ENCODE results near the gene C11orf54.

The C11orf54 gene

DNA sequence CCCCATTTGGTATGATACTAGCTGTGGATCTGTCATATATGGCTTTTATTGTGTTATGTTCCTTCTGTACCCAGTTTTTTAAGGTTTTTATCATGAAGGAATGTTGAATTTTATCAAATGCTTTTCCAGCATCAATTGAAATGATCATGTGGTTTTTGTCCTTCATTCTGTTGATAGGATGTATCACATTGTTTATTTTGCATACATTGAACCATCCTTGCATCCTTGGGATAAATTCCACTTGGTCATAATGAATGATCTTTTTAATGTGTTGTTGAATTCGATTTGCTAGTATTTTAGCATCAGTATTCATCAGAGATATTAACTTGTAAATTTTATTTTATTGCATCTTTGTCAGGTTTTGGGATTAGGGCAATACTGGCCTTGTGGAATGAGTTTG is 31.2 kb upstream of the C11orf54 start:
- TF ChIP-seq, protein P1, sequence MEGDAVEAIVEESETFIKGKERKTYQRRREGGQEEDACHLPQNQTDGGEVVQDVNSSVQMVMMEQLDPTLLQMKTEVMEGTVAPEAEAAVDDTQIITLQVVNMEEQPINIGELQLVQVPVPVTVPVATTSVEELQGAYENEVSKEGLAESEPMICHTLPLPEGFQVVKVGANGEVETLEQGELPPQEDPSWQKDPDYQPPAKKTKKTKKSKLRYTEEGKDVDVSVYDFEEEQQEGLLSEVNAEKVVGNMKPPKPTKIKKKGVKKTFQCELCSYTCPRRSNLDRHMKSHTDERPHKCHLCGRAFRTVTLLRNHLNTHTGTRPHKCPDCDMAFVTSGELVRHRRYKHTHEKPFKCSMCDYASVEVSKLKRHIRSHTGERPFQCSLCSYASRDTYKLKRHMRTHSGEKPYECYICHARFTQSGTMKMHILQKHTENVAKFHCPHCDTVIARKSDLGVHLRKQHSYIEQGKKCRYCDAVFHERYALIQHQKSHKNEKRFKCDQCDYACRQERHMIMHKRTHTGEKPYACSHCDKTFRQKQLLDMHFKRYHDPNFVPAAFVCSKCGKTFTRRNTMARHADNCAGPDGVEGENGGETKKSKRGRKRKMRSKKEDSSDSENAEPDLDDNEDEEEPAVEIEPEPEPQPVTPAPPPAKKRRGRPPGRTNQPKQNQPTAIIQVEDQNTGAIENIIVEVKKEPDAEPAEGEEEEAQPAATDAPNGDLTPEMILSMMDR (IDR thresholded peaks at IDR 0.05; ENCODE audit: control insufficient read depth, insufficient read depth, low read depth, low read length, missing control alignments), result no peak
- no peak overlapping the region for H3K4me3 ChIP-seq (ENCODE audit: control insufficient read depth, low read depth, low read length)
- no peak for DNase-seq (ENCODE audit: low read depth)

DNA sequence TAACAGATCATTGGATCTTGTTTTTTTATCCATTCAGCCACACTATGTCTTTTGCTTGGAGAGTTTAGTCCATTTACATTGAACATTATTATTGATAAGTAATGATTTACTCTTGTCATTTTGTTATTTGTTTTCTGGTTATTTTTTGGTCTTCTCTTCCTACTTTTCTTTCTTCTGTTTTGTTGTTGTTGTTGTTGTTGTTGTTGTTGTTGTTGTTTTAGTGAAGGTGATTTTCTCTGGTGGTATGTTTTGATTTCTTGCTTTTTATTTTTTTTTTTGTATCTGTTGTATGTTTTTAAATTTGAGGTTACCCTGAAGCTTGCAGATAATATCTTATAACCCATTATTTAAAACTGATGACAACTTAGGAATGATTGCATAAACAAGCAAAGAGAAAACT is 28.8 kb upstream of the C11orf54 start:
- DNase-seq (ENCODE audit: low read depth), result no peak
- TF ChIP-seq, protein P1 (IDR thresholded peaks at IDR 0.05; ENCODE audit: control insufficient read depth, insufficient read depth, low read depth, low read length, missing control alignments), result no peak
- no peak overlapping the region for H3K4me3 ChIP-seq (ENCODE audit: control insufficient read depth, low read depth, low read length)

DNA sequence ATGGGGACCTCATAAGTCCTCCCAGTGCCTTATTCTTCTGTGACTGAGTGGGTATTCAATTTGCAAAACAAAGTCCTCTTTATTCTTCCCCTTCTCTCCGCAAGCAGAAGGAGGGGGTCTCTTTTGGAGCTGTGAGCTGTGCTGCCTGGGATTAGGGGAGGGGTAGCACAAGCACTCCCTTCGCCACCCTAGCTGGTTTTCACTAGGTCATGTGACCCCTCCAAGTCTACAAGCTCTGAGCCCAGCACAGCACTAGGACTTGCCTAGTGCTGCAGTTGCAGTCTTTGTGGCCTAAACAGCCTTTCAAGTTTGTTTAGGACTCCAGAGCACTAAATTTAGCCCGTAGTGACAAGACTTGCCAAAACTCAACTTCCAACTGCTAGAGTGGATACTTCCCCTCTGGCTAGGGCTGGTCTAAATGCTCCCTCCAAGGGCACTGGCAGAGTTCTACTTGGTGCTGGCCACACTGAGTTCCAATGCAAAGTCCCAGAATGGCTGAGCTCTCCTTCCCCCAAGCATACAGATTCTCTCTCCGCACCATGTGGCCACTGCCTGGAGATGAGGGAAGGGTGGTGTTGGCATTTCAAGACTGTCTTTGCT is 25.6 kb upstream of the C11orf54 start:
- TF ChIP-seq, protein P1 (IDR thresholded peaks at IDR 0.05; ENCODE audit: control insufficient read depth, insufficient read depth, low read depth, low read length, missing control alignments), result no peak
- DNase-seq (ENCODE audit: low read depth), result no peak
- H3K4me3 ChIP-seq (ENCODE audit: control insufficient read depth, low read depth, low read length), result no peak overlapping the region

DNA sequence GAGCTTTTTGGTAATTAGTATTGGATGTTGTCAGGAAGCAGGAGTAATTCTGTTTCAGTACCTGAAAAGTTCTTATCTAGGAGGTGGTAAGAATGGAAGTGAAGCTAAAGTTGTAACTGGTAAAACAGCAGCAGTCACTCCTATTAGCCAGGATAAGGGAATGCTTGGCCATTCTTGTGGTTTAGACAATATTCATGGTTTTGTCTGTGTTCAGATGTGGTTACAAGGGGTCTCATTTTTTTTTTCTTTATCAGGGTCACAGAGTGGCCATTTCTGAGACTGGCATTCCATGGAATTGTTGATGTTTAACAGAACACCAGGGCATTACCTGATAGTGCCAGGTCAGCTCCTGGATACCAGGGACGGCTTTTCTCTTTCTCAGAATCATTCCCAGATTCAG is 24.0 kb upstream of the C11orf54 start:
- TF ChIP-seq, protein P1 (IDR thresholded peaks at IDR 0.05; ENCODE audit: control insufficient read depth, insufficient read depth, low read depth, low read length, missing control alignments), result no peak
- DNase-seq (ENCODE audit: low read depth), result no peak
- no peak overlapping the region for H3K4me3 ChIP-seq (ENCODE audit: control insufficient read depth, low read depth, low read length)

DNA sequence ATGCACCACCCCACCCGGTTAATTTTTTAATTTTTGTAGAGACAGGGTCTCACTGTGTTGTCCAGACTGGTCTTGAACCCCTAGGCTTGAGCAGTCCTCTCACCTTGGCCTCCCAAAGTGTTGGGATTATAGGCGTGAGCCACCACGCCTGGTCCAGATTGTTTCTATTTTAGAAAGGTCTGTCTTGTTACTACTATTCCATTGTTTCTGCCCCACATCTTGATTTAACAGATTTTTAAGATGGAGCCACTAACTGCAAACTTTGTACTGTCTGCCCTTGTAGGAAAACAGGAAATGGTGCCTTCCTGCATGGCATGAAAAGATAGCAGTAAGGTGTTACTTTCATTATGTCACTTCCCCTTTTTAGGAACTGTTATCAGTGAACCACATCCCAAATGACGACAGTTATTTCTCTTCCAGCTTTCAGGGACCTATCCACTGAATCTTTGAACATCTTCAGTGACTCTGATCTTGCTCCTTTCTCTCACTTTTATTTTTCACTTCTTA is 23.4 kb upstream of the C11orf54 start:
- TF ChIP-seq, protein P1 (IDR thresholded peaks at IDR 0.05; ENCODE audit: control insufficient read depth, insufficient read depth, low read depth, low read length, missing control alignments), result no peak
- no peak for DNase-seq (ENCODE audit: low read depth)
- H3K4me3 ChIP-seq (ENCODE audit: control insufficient read depth, low read depth, low read length), result no peak overlapping the region

DNA sequence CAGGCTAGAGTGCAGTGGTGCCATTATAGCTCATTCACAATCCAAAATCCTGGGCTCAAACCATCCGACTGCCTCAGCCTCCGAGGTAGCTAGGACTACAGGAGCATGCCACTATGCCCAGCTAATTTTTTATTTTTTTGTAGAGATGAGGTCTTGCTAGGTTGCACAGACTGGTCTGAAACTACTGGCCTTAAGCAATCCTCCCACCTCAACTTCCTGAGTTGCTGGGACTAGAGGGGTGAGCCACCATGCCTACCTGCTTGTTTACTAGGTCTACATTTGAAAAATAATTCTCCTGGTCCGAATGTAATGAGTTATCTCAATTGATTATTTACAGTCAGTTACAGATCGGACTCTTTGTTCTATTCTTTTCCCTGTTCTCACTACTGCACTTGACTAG is 22.2 kb upstream of the C11orf54 start:
- DNase-seq (ENCODE audit: low read depth), result no peak
- TF ChIP-seq, protein P1 (IDR thresholded peaks at IDR 0.05; ENCODE audit: control insufficient read depth, insufficient read depth, low read depth, low read length, missing control alignments), result no peak
- no peak overlapping the region for H3K4me3 ChIP-seq (ENCODE audit: control insufficient read depth, low read depth, low read length)

All from AG09309 (cell line).